Hippocampal formation (tissue), 2 donors: ENCODE results near the gene THADA.

Experiments used
- DNase-seq, 2 donors: peaks; one replicate each; lab custom pipeline; 2025; lab: John Stamatoyannopoulos, UW

The THADA gene

GRCh38 chr2:43224131-43224570, 371.7 kb downstream of the THADA start:
- DNase-seq = peak; percentile 53 to 54

DNA sequence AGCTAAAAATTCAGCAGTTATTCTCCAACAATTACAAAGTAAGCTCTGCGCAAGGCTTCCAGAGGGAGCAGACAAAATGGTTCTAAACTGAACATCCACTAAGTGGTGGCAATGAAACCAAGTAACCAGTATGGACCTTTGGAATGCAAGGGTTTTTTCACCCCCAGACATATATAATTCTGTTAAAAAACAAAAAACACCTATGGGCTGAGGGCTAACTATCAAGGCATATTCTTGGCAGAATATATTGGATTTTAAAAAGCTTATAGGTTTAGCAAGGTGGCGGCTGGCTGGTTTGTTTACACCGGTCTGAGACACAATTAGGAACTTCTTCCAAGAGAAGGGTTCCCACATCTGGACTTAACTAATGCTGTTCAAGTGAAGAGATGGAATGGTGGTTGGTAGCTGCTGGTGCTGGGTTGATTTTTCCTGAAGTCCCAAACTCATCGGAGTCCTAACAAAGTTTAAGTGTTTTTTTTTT, 372.3 kb downstream of the THADA start:
- peak in 1 of 2 donors; percentile 33 for DNase-seq

- no peak for DNase-seq
These were observed 373.1 kb downstream of the THADA start for GRCh38 chr2:43222475-43223309.

GRCh38 chr2:43221763-43222474, 373.9 kb downstream of the THADA start:
- DNase-seq = peak; percentile 85 to 91

GRCh38 chr2:43221124-43221762, 374.6 kb downstream of the THADA start:
- peak in 1 of 2 donors; percentile 59 for DNase-seq

- DNase-seq = no peak
These were observed 375.1 kb downstream of the THADA start for GRCh38 chr2:43220760-43221123.

- DNase-seq = peak in 1 of 2 donors; percentile 72
These were observed 375.5 kb downstream of the THADA start for GRCh38 chr2:43220229-43220751.

DNA sequence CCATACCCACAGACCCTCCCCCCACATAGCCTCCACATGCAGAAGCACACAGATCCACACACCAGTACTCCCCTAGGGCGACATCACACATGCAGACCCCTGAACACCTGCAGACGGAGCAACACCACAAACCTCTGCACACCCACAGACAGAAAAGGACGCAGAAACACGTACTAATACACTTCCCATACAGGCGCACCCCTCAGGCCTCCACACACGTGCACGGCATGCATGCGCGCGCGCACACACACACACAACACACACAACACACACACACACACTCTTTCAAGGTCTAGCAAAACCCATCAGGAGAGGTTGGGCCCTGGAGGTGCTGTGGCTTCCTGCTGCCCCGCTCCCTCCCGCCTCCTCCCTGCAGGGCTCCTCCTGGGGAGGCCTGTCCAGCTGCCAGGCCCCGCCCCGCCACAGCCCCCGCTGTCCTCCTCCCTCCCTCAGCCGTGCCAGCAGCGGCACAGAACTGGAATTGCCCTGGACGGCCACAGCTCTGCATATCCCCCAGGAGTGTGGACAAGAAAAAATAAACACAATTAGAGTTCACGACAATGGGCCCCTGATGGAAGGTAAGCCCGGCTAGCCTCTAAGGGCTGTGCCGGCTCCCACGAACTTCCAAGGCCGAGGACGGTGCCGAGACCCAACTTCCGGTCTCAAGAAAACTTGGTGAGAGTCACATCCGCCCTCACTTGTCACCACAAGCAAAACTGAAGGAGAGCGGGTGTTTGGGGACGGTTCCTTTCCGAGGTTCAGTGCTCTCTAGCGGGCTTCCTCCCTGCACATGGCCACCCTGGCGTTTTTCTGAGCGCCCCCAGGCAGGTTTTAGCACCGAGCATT, 376.2 kb downstream of the THADA start:
- peak; percentile 75 to 83 for DNase-seq

GRCh38 chr2:43218702-43219382, 377.0 kb downstream of the THADA start:
- no peak for DNase-seq

DNA sequence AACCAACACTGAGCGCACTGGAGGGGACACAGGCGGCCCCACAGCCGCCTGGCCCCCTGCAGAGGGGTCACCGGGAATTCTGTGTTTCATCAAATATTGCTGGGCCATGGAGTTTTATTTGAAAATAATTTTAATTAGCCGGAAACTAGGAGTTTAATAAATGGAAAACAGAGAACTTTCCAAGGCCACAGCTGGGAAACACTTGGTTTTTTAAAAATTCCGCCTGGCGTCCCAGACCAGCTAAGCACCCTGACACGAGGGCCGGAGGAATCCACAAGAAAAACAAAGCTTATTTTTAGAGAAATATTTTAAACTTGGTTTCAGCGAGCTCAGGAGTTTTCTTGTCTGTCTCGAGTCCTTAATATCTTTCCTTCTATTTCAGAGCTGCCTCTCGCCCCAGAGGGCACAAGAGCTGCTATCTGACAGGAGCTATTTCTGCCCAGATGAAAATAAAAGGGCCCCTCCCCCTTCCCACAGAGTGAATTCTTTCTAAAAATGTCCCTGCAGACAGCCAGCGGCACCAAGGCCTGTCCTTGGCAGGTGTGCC, 377.6 kb downstream of the THADA start:
- no peak for DNase-seq

- no peak for DNase-seq
These were observed 378.3 kb downstream of the THADA start for GRCh38 chr2:43217228-43218154.

DNA sequence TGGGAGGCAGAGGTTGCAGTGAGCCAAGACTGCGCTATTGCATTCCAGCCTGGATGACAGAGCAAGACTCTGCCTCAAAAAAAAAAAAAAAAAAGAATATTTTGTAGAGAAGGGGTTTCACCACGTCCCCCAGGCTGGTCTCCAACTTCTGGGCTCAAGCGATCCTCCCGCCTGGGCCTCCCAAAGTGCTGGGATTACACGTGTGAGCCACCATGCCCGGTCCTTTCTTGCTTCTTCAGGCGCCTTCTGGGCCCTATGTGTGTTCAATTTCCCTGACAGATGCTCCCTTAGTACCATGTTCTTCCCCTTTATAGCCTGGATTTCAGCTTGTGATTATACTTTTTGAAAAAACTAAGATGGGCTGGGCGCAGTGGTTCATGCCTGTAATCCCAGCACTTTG, 379.2 kb downstream of the THADA start:
- DNase-seq = no peak

- DNase-seq = no peak
These were observed 380.1 kb downstream of the THADA start for GRCh38 chr2:43215673-43216255.

- no peak for DNase-seq
These were observed 381.6 kb downstream of the THADA start for GRCh38 chr2:43214253-43214652.

GRCh38 chr2:43212931-43213330, 382.9 kb downstream of the THADA start:
- peak in 1 of 2 donors; percentile 28 for DNase-seq

DNA sequence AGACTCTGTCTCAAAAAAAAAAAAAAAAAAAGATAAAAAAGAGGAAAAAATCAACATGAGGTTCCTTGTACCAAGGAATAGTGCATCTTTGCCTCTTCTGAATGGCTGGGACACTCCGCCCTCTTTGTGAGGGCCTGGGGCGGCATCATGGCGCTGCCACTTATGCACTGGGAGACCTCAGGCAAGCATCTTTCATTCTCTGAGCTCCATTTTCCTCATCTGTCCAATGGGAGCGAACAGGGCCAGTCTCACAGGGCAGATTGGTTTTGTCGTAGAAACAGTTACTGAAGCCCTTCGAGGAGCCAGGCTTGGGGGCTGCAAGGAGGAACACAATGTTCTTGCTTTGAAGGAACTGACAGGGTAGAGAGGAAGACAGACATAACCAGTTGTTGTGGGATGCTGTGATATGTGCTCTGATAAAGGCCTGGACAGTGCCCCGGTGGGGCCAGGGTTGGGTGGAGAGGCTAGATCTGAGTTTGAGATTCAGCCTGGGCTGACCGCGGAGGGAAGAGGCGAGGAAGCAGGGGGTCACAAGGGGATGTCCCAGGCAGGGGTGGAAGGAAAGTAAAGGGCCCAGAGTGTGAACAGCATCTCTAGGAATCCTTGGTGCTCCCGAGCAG, 383.5 kb downstream of the THADA start:
- no peak for DNase-seq

- DNase-seq = no peak
These were observed 385.2 kb downstream of the THADA start for GRCh38 chr2:43210467-43211303.

GRCh38 chr2:43210125-43210466, 385.7 kb downstream of the THADA start:
- no peak for DNase-seq
